ENCODE data around the gene SYNPO.

The SYNPO gene

GRCh38 chr5:150672237-150672883, 31.9 kb downstream of the SYNPO start:
- H3K4me3 ChIP-seq (replicated peaks; ENCODE audit: low read depth, low read length), result peak overlapping the region; percentile 46
- DNase-seq (ENCODE audit: extremely low read depth, low read depth), result no peak
- TF ChIP-seq, protein P1, sequence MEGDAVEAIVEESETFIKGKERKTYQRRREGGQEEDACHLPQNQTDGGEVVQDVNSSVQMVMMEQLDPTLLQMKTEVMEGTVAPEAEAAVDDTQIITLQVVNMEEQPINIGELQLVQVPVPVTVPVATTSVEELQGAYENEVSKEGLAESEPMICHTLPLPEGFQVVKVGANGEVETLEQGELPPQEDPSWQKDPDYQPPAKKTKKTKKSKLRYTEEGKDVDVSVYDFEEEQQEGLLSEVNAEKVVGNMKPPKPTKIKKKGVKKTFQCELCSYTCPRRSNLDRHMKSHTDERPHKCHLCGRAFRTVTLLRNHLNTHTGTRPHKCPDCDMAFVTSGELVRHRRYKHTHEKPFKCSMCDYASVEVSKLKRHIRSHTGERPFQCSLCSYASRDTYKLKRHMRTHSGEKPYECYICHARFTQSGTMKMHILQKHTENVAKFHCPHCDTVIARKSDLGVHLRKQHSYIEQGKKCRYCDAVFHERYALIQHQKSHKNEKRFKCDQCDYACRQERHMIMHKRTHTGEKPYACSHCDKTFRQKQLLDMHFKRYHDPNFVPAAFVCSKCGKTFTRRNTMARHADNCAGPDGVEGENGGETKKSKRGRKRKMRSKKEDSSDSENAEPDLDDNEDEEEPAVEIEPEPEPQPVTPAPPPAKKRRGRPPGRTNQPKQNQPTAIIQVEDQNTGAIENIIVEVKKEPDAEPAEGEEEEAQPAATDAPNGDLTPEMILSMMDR (IDR thresholded peaks at IDR 0.05; ENCODE audit: low read depth, low read length, missing control alignments), result no peak

GRCh38 chr5:150672884-150673275, 32.4 kb downstream of the SYNPO start:
- no peak for DNase-seq (ENCODE audit: extremely low read depth, low read depth)
- TF ChIP-seq, protein P1 (IDR thresholded peaks at IDR 0.05; ENCODE audit: low read depth, low read length, missing control alignments), result no peak
- peak overlapping the region; percentile 46 for H3K4me3 ChIP-seq (replicated peaks; ENCODE audit: low read depth, low read length)

DNA sequence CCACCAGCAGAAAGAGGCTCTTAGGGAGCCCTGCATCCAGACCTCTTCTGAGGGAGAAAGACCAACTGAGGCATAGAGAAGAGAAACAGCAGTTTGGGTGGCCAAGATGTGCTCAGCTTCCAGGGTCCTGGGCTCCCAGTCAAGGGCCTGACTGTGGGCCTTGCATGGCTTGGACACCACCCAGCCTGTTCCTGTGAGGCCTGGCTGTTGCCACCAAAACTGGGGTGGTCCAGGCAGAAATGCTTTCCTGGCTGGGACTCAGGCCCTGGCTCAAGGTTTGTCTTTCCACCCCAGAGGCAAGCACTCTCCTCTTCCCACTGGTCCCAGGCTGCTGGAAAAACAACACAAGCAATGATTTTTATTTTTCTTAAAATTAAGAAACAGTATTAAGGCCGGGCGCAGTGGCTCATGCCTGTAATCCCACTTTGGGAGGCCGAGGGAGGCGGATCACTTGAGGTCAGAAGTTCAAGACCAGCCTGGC, 33.9 kb downstream of the SYNPO start:
- no peak overlapping the region for H3K4me3 ChIP-seq (replicated peaks; ENCODE audit: low read depth, low read length)
- TF ChIP-seq, protein P1 (IDR thresholded peaks at IDR 0.05; ENCODE audit: low read depth, low read length, missing control alignments), result no peak
- DNase-seq (ENCODE audit: extremely low read depth, low read depth), result no peak

GRCh38 chr5:150675069-150675468, 34.6 kb downstream of the SYNPO start:
- DNase-seq (ENCODE audit: extremely low read depth, low read depth), result no peak
- TF ChIP-seq, protein P1 (IDR thresholded peaks at IDR 0.05; ENCODE audit: low read depth, low read length, missing control alignments), result no peak
- no peak overlapping the region for H3K4me3 ChIP-seq (replicated peaks; ENCODE audit: low read depth, low read length)

DNA sequence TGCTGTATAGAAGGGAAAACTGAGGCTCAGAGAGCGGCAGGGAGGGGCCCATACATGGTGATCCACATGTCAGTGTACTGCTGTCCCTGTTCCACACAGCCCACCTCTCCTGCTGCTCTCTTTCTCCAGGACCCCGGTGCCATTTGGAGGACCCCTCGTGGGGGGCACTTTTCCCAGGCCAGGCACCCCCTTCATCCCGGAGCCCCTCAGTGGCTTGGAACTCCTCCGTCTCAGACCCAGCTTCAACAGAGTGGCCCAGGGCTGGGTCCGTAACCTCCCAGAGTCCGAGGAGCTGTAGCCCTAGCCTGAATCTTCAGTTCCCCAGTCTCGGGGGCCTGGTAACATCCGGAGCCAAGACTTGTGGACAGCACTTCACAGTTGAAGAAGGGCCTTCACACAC, 36.1 kb downstream of the SYNPO start:
- TF ChIP-seq, protein P1 (IDR thresholded peaks at IDR 0.05; ENCODE audit: low read depth, low read length, missing control alignments), result no peak

GRCh38 chr5:150689120-150689519, 48.7 kb downstream of the SYNPO start:
- no peak overlapping the region for H3K4me3 ChIP-seq (replicated peaks; ENCODE audit: low read depth, low read length)
- DNase-seq (ENCODE audit: extremely low read depth, low read depth), result no peak
- TF ChIP-seq, protein P1 (IDR thresholded peaks at IDR 0.05; ENCODE audit: low read depth, low read length, missing control alignments), result no peak

More for the DNA sequence above, 36.1 kb downstream of the SYNPO start:
- no peak for DNase-seq (ENCODE audit: extremely low read depth, low read depth)
- H3K4me3 ChIP-seq (replicated peaks; ENCODE audit: low read depth, low read length), result no peak overlapping the region

GRCh38 chr5:150690760-150691159, 50.3 kb downstream of the SYNPO start:
- DNase-seq (ENCODE audit: extremely low read depth, low read depth), result no peak
- H3K4me3 ChIP-seq (replicated peaks; ENCODE audit: low read depth, low read length), result no peak overlapping the region
- TF ChIP-seq, protein P1 (IDR thresholded peaks at IDR 0.05; ENCODE audit: low read depth, low read length, missing control alignments), result no peak
